Measurements from ENCODE around the gene DNAJC17.

Gene DNAJC17

GRCh38 chr15:40807028-40807887, at the start of gene DNAJC17, which contains the start of gene ZFYVE19:
Gene DNAJC17, minus strand, starts transcription at chr15:40807473. Its CDS starts 27 bp downstream, at chr15:40807446.
Gene ZFYVE19, plus strand, starts transcription at chr15:40807089. Its CDS starts 501 bp downstream, at chr15:40807590.
- DNase-seq, result peak; percentile 94 to 95

GRCh38 chr15:40856746-40857145, 49.5 kb upstream of the DNAJC17 start:
- DNase-seq, result no peak

- DNase-seq, result no peak
Observed at GRCh38 chr15:40855706-40856234, 48.5 kb upstream of the DNAJC17 start.

- DNase-seq, result no peak
Observed at GRCh38 chr15:40854161-40854560, 46.9 kb upstream of the DNAJC17 start.

DNA sequence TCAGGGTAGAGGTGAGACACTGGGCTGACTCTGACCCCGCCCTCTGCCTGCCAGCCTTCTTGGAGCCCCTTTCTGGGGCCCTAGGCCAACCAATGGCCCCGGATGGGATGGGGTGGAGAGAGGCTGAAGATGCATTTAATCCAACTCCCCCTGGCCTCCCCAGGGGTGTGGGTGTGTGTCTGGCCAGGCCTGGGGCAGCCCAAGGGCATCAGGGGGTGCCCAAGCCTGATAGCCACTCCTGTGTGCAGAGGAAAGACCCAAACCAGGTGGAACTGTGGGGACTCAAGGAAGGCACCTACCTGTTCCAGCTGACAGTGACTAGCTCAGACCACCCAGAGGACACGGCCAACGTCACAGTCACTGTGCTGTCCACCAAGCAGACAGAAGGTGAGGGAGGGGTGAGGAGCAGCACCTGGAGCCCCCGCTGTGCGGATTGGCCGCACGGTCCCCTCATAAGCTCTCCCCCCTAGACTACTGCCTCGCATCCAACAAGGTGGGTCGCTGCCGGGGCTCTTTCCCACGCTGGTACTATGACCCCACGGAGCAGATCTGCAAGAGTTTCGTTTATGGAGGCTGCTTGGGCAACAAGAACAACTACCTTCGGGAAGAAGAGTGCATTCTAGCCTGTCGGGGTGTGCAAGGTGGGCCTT, 46.1 kb upstream of the DNAJC17 start:
- no peak for DNase-seq

- DNase-seq, result no peak
Observed at GRCh38 chr15:40852529-40852928, 45.3 kb upstream of the DNAJC17 start.

GRCh38 chr15:40850576-40851112, 43.4 kb upstream of the DNAJC17 start:
- no peak for DNase-seq

DNA sequence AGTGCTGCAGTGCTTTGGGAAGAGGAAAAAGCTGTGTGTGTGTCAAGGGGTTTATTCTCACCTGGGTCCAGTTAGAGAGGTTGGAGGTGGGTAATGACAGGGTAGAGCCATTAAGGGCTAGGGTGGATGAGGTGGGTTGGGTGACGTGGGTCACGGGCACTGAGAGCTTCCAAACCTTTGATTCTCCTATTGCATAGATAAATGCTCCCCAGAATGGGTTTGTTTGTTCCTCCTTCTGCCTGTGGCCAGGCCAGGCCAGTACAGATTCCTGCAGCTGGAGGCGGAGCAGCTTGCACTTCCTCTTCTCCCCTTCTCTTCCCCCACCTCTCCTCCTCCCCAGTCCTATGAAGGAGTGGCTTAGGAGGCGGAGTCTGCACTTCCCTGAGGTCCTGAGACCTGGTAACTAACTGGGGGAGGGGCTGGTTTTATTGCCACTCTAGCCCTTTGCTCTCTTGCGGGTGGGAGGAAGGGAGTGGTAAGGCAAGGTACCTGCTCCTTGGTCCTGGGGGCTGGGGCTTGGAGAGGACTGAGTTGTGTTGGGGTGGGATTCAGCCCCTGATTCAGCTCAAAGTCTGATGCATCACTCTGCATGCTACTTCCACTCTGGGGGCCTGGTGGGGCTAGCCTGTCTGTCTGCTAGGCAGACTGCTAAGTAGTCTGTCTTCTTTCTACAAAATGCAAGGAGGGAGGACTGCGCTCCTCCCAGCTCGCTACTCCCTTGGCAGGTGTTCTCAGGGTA, 40.1 kb upstream of the DNAJC17 start:
- peak; percentile 10 to 69 for DNase-seq

GRCh38 chr15:40846841-40847222, 39.6 kb upstream of the DNAJC17 start:
- DNase-seq, result no peak

DNA sequence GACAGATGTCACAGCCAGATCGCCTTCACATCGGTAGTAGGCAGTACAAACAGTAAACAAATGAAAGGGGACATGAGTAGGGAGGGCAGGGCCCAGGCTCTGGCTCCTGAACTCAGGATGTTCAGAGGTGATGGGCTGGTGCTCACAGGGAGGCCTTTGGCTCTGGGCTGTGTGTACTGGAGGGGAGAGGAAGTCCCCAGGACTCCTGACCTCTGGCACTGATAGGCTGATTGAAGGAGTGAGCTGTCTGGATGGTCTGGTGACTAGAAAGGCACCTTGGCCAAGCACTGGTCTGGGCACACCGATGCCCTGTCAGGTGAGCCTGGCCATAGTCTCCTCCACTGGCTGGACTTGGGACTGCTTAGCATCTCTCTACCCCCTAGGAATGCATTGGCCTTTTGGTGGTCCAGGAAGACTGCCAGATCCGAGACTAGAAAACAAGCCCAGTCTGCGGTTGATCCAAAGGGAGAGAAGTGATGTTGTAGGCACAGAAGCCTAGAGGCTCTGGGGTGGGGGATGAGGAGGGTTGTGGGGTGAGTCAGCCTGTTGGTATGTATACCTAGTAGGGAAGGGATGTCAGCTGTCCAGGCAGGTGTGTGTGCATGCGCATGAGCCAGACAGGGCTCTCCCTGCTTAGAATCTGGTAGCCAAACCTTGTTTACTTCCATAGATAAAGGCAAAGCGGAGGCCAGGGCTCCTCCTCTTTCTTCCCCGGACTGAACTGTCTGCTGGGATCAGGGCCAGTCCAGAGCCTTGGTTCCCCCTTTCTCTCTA, 38.4 kb upstream of the DNAJC17 start:
- no peak for DNase-seq

GRCh38 chr15:40845036-40845435, 37.8 kb upstream of the DNAJC17 start:
- DNase-seq, result no peak

DNA sequence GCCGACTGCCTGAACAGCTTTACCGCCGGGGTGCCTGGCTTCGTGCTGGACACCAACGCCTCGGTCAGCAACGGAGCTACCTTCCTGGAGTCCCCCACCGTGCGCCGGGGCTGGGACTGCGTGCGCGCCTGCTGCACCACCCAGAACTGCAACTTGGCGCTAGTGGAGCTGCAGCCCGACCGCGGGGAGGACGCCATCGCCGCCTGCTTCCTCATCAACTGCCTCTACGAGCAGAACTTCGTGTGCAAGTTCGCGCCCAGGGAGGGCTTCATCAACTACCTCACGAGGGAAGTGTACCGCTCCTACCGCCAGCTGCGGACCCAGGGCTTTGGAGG, 37.4 kb upstream of the DNAJC17 start:
- DNase-seq, result peak; percentile 24 to 31

DNA sequence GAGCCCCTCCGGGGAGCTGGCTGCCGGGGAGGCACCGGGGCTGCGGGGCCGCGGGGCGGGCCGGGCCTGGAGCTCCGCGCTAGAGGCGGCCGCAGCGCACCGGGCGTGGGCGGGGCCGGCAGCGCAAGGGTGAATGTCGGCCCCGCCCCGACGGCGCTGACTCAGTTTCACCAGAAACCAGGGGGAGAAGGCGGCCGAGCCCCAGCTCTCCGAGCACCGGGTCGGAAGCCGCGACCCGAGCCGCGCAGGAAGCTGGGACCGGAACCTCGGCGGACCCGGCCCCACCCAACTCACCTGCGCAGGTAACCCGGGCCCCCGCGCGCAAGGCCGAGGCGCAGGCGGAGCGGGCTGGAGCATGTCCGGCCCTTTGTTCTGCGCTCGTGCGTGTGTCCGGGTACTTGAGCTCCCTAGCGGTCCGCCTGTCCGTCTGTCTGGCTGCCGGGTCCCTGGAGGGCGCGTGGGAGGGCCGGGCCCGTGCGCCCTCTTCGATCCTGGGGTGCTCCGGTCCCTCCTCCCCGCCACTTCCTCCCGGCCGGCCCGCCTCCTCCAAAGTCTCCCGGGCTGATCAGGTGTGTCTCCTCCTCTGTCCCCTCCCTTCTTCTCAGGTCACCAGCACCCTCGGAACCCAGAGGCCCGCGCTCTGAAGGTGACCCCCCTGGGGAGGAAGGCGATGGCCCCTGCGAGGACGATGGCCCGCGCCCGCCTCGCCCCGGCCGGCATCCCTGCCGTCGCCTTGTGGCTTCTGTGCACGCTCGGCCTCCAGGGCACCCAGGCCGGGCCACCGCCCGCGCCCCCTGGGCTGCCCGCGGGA, 36.8 kb upstream of the DNAJC17 start, which contains the start of gene SPINT1:
SPINT1 (plus strand) TSS at position 164 of the 811 bp plus-strand sequence; CDS start at position 671, 507 bp downstream.
- peak in 1 of 2 donors; percentile 27 for DNase-seq

- DNase-seq, result no peak
Observed at GRCh38 chr15:40843261-40843884, 36.1 kb upstream of the DNAJC17 start.

GRCh38 chr15:40841741-40842140, 34.5 kb upstream of the DNAJC17 start:
- DNase-seq, result no peak

GRCh38 chr15:40838756-40839155, 31.5 kb upstream of the DNAJC17 start:
- DNase-seq, result no peak

- no peak for DNase-seq
Observed at GRCh38 chr15:40836020-40836419, 28.7 kb upstream of the DNAJC17 start.

- no peak for DNase-seq
Observed at GRCh38 chr15:40832903-40833302, 25.6 kb upstream of the DNAJC17 start.

GRCh38 chr15:40831861-40832260, 24.6 kb upstream of the DNAJC17 start:
- DNase-seq, result no peak

GRCh38 chr15:40830884-40831283, 23.6 kb upstream of the DNAJC17 start:
- DNase-seq, result no peak

GRCh38 chr15:40829115-40829514, 21.8 kb upstream of the DNAJC17 start:
- no peak for DNase-seq
